Ovary (tissue), 9 donors: ENCODE data around the gene EXOC1L. TPM values are rescaled to one million over a fixed set of nuclear protein-coding genes. Genes with fewer than 3 reads are reported as not detected.

Experiments
- DNase-seq, 5 donors: peaks; one replicate each; pipeline ENCODE4 v3.0.0-alpha.2; 2019 to 2020
- H3K27ac ChIP-seq, 2 donors: fragments of 200-600 bp; one replicate each; pipeline versions ENCODE4 v1.5.1 to v1.8.0; 2019 to 2022
- H3K27me3 ChIP-seq: fragments of 200-600 bp; one replicate; pipeline ENCODE4 v1.8.0; 2022
- H3K36me3 ChIP-seq: fragments of 200-600 bp; sonication (generic); one replicate; pipeline ENCODE4 v1.5.1; 2019
- H3K4me1 ChIP-seq: one replicate; pipeline ENCODE4 v1.8.1; 2013; ENCODE audit warnings: mild to moderate bottlenecking, moderate library complexity; ENCODE audit not compliant: insufficient read depth
- H3K4me3 ChIP-seq: fragments of 200-600 bp; sonication (generic); one replicate; pipeline ENCODE4 v1.5.1; 2017
- H3K9me3 ChIP-seq, 2 donors: fragments of 200-600 bp in 1 of 2; sonication (generic) in 1 of 2; one replicate each; pipeline versions ENCODE4 v1.5.1 to v1.8.1; 2013 to 2019; ENCODE audit warnings: mild to moderate bottlenecking in 1 of 2, moderate library complexity in 1 of 2
- CTCF ChIP-seq, 3 donors: fragments of 450-650 bp in 2 of 3; fragments of 200-600 bp in 1 of 3; IDR thresholded peaks; one replicate each; pipeline versions ENCODE4 v1.5.1 to v1.8.0; 2016 to 2022; ENCODE audit warnings: antibody characterized with exemption in 3 of 3, mild to moderate bottlenecking in 1 of 3
- EP300 ChIP-seq: sonication (generic); formaldehyde crosslinking; IDR thresholded peaks from one replicate; pipeline ENCODE4 v1.6.1; 2017; ENCODE audit warnings: antibody characterized with exemption
- POLR2A ChIP-seq: fragments of 450-650 bp; IDR thresholded peaks from one replicate; pipeline ENCODE4 v1.6.1; 2017; ENCODE audit warnings: antibody characterized with exemption, mild to moderate bottlenecking, moderate library complexity
- WGBS, 3 donors: extraction: QIAGEN DNeasy Blood & Tissue Kit in 1 of 3; methylation state at CpG; one replicate each; pipeline versions ENCODE4 v1.1.5 to v1.1.7; 2013 to 2017; 5-methylcytosine and 5-hydroxymethylcytosine counted together
- intact Hi-C, 4 donors: fragments of 100-400 bp; cut with DNase I; formaldehyde crosslinking; loops; one replicate each; pipeline versions ENCODE4 v1.11.0 to v1.15.1; 2022 to 2023
- polyA plus RNA-seq, 2 donors: library from polyadenylated mRNA; stranded (reverse); fragments of 200-250 nt in 1 of 2; fragments of 350-450 nt in 1 of 2; fragmentation: Illumina TruSeq in 1 of 2; extraction: RNeasy Lipid Tissue Mini Kit (QIAGEN cat#74804) in 1 of 2; gene quantifications; one replicate each; pipeline ENCODE4 v1.2.3, GENCODE V29; 2013 to 2014
- total RNA-seq, 7 donors: library from RNA; depleted of rRNA in 2 of 7; stranded (reverse); fragments of >200 nt in 2 of 7; fragmentation: NEBNext Ultra II Directional in 3 of 7; extraction: Animal tissue kit (Norgen Biotek cat#: 25700) in 3 of 7; gene quantifications; one replicate each; pipeline versions ENCODE4 v1.1.0 to v1.2.4, GENCODE V29; 2016 to 2023
- donor health status: DM: no; HTN: no; CAD: no; lungs with moderate emphysema.
- donor health status: DM: no; HTN: no; CAD: no.
- donor health status: Bipolar disorder and iron deficiency.
- donor health status: DM: yes; HTN: yes; CAD: no.
- donor health status: DM: no; HTN: no; CAD: no.
- donor health status: DM: yes; HTN: yes; CAD: no.

Gene EXOC1L
- total and polyA plus RNA-seq, 9 donors: not detected

GRCh38 chr4:55817691-55818090 is 1.9 kb upstream of the EXOC1L start:
- Histone ChIP-seq H3K4me3 (no peak overlapping the region), H3K4me1 (no peaks in the 10 kb centered on the region), H3K36me3 (no peaks in the 10 kb centered on the region), H3K27ac (no peak overlapping the region), H3K27me3 (no peaks in the 10 kb centered on the region), H3K9me3 (no peaks in the 10 kb centered on the region)
- intact Hi-C loops: no loop called here
- no peak for DNase-seq
- 91 to 95% (median 93%) methylated on average over 3 of the region's 3 CpGs for WGBS, 3 donors
- no peak for TF ChIP-seq CTCF (IDR thresholded peaks at IDR 0.05)

GRCh38 chr4:55820279-55820678 is 689 bp downstream of the EXOC1L start:
- H3K27ac ChIP-seq: no peak overlapping the region
- no peaks in the 10 kb centered on the region for H3K27me3 ChIP-seq
- intact Hi-C loops: no loop called here
- WGBS, 3 donors: 13 to 32% (median 16%) methylated on average over 2 of the region's 2 CpGs
- H3K9me3 ChIP-seq: no peaks in the 10 kb centered on the region
- no peak for DNase-seq
- H3K4me3 ChIP-seq: no peak overlapping the region
- H3K36me3 ChIP-seq: no peaks in the 10 kb centered on the region
- TF ChIP-seq EP300: no peak
- no peak for TF ChIP-seq CTCF (IDR thresholded peaks at IDR 0.05)
- TF ChIP-seq POLR2A: no peak
- no peaks in the 10 kb centered on the region for H3K4me1 ChIP-seq

DNA sequence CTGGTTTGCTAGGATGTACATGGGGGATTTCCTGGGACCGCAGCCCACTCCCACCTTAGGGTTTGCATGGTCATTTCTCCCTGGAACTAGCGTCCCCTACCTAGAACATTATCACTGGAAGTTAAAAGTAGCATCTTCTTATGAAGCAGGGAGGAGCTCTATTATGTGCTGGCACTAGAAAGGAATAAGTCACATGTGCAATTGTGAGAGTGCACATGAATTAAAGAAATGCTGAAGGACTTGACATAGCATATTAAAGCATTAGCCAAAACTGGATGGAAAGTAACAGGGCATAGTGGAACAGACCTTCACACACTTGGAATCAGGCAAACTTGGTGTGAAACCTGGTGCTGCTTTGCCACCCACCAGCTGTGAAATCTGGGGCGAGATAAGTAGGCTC is 2.7 kb downstream of the EXOC1L start:
- intact Hi-C loops: no loop called here
- Histone ChIP-seq H3K27ac (no peak overlapping the region), H3K4me3 (no peak overlapping the region), H3K36me3 (no peaks in the 10 kb centered on the region), H3K4me1 (no peaks in the 10 kb centered on the region), H3K27me3 (no peaks in the 10 kb centered on the region), H3K9me3 (no peaks in the 10 kb centered on the region)
- 92 to 93% (median 93%) methylated on average over 3 of the region's 3 CpGs for WGBS, 3 donors
- TF ChIP-seq CTCF (IDR thresholded peaks at IDR 0.05): no peak
- DNase-seq: no peak

DNA sequence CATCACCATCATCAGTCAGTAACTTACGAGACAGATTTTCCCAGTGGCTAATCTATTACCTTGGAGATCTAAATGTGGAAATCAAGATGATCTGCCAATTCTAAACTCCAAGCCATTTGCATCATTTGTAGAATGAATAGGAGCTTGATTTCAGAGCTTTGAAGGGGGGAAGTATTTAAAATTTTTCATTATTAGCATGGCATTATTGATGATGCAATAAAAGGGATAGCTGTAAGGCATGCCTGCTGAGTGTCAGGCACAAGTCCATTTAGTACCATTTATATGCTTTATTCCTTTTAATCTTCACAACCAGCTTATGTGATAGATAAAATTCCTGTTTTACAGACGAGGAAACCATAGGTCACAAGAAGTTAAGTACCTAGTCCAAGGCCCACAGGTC is 5.3 kb downstream of the EXOC1L start:
- intact Hi-C loops: no loop called here
- H3K27ac ChIP-seq: no peak overlapping the region
- no peak for DNase-seq
- H3K4me1 ChIP-seq: no peaks in the 10 kb centered on the region
- no peaks in the 10 kb centered on the region for H3K27me3 ChIP-seq
- H3K36me3 ChIP-seq: no peaks in the 10 kb centered on the region
- TF ChIP-seq EP300 (no peak), CTCF (IDR thresholded peaks at IDR 0.05) (no peak), POLR2A (no peak)
- 62 to 66% (median 64%) methylated on average over 2 of the region's 2 CpGs for WGBS, 3 donors
- no peaks in the 10 kb centered on the region for H3K9me3 ChIP-seq
- no peak overlapping the region for H3K4me3 ChIP-seq

- Histone ChIP-seq H3K4me3 (no peak overlapping the region), H3K27ac (no peak overlapping the region), H3K27me3 (no peaks in the 10 kb centered on the region), H3K36me3 (no peaks in the 10 kb centered on the region), H3K9me3 (no peaks in the 10 kb centered on the region), H3K4me1 (no peaks in the 10 kb centered on the region)
- TF ChIP-seq CTCF (IDR thresholded peaks at IDR 0.05): no peak
- TF ChIP-seq EP300: no peak
- TF ChIP-seq POLR2A: no peak
- no peak for DNase-seq
- intact Hi-C loops: no loop called here
Measured at GRCh38 chr4:55826986-55827385, 7.4 kb downstream of the EXOC1L start.
